Smooth muscle cell (in vitro differentiated cells): ENCODE measurements around the gene C2CD4D. TPM values are rescaled to one million over a fixed set of nuclear protein-coding genes. Genes with fewer than 3 reads are reported as not detected.

ENCODE experiments used
- DNase-seq: peaks from one replicate; lab custom pipeline; 2025; ENCODE audit not compliant: unreplicated experiment; lab: John Stamatoyannopoulos, UW
- H2AFZ ChIP-seq: fragments of 200-600 bp; sonication (generic); 2 replicates; pipeline ENCODE4 v1.6.0; 2016; ENCODE audit warnings: antibody characterized with exemption, low read depth, mild to moderate bottlenecking
- H3F3A ChIP-seq: fragments of 200-600 bp; sonication (generic); 2 replicates; pipeline ENCODE4 v1.6.0; 2017; ENCODE audit warnings: antibody characterized with exemption, low read depth
- H3K27ac ChIP-seq: fragments of 200-600 bp; sonication (generic); 2 replicates; pipeline ENCODE4 v1.5.1; 2016; ENCODE audit warnings: low read depth, mild to moderate bottlenecking
- H3K27me3 ChIP-seq: fragments of 200-600 bp; sonication (generic); 2 replicates; pipeline ENCODE4 v1.6.1; 2016; ENCODE audit warnings: low read depth, mild to moderate bottlenecking
- H3K36me3 ChIP-seq: fragments of 200-600 bp; sonication (generic); 2 replicates; pipeline ENCODE4 v1.5.1; 2016; ENCODE audit warnings: low read depth
- H3K4me1 ChIP-seq: fragments of 200-600 bp; sonication (generic); 2 replicates; pipeline ENCODE4 v1.5.1; 2016; ENCODE audit warnings: low read depth
- H3K4me2 ChIP-seq: fragments of 200-600 bp; sonication (generic); 2 replicates; pipeline ENCODE4 v1.6.0; 2016; ENCODE audit warnings: mild to moderate bottlenecking
- H3K4me3 ChIP-seq: fragments of 200-600 bp; sonication (generic); 2 replicates; pipeline ENCODE4 v1.5.1; 2016; ENCODE audit warnings: mild to moderate bottlenecking
- H3K79me2 ChIP-seq: fragments of 200-600 bp; sonication (generic); 2 replicates; pipeline ENCODE4 v1.6.0; 2016; ENCODE audit warnings: low read depth, mild to moderate bottlenecking
- H3K9ac ChIP-seq: fragments of 200-600 bp; sonication (generic); 2 replicates; pipeline ENCODE4 v1.6.0; 2016; ENCODE audit warnings: low read depth
- H3K9me3 ChIP-seq: fragments of 200-600 bp; sonication (generic); replicated peaks from 2 replicates; pipeline ENCODE4 v1.5.1; 2016; ENCODE audit warnings: low read depth
- H4K20me1 ChIP-seq: fragments of 200-600 bp; sonication (generic); 2 replicates; pipeline ENCODE4 v1.6.0; 2016; ENCODE audit warnings: low read depth
- WGBS: methylation state at CpG from one replicate; pipeline ENCODE4 v1.1.7; 2016; ENCODE audit warnings: low lambda C conversion rate; 5-methylcytosine and 5-hydroxymethylcytosine counted together
- polyA plus RNA-seq: library from polyadenylated mRNA; unstranded; fragments of >200 nt; fragmentation: Nextera tagmentation; extraction: Ambion mirVana; gene quantifications from 2 replicates; pipeline ENCODE4 v1.2.1, GENCODE V29; 2016
- total RNA-seq: library from RNA; depleted of rRNA; stranded (reverse); fragments of >200 nt; gene quantifications from 2 replicates; pipeline ENCODE4 v1.2.3, GENCODE V29; 2014
- TF ChIP-seq, protein P1 (sequence below): fragments of 200-600 bp; sonication (generic); IDR thresholded peaks from 2 replicates; pipeline ENCODE4 v1.5.1; 2017; ENCODE audit warnings: borderline replicate concordance, mild to moderate bottlenecking, antibody characterized with exemption; ENCODE audit not compliant: insufficient read depth, poor library complexity, severe bottlenecking

The C2CD4D gene
- total and polyA plus RNA-seq, 2 experiments from 2014 or later = not detected

GRCh38 chr1:151849871-151850270 lies 10.3 kb upstream of the C2CD4D start:
- no peak for DNase-seq
- peaks cover 4% of the 10 kb centered on the region for H3F3A ChIP-seq
- H3K36me3 ChIP-seq = no peaks in the 10 kb centered on the region
- H3K4me1 ChIP-seq = peaks cover 8% of the 10 kb centered on the region
- no peak overlapping the region for H3K4me2 ChIP-seq
- H3K9ac ChIP-seq = no peak overlapping the region
- no peaks in the 10 kb centered on the region for H3K27me3 ChIP-seq
- H4K20me1 ChIP-seq = no peaks in the 10 kb centered on the region
- H3K27ac ChIP-seq = no peak overlapping the region
- H3K4me3 ChIP-seq = no peak overlapping the region
- TF ChIP-seq, protein P1, sequence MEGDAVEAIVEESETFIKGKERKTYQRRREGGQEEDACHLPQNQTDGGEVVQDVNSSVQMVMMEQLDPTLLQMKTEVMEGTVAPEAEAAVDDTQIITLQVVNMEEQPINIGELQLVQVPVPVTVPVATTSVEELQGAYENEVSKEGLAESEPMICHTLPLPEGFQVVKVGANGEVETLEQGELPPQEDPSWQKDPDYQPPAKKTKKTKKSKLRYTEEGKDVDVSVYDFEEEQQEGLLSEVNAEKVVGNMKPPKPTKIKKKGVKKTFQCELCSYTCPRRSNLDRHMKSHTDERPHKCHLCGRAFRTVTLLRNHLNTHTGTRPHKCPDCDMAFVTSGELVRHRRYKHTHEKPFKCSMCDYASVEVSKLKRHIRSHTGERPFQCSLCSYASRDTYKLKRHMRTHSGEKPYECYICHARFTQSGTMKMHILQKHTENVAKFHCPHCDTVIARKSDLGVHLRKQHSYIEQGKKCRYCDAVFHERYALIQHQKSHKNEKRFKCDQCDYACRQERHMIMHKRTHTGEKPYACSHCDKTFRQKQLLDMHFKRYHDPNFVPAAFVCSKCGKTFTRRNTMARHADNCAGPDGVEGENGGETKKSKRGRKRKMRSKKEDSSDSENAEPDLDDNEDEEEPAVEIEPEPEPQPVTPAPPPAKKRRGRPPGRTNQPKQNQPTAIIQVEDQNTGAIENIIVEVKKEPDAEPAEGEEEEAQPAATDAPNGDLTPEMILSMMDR = no peak
- H2AFZ ChIP-seq = no peak overlapping the region
- no peaks in the 10 kb centered on the region for H3K79me2 ChIP-seq
- H3K9me3 ChIP-seq = no peaks in the 10 kb centered on the region

- Histone ChIP-seq H3K9me3 (no peaks in the 10 kb centered on the region), H3K79me2 (no peaks in the 10 kb centered on the region), H4K20me1 (no peaks in the 10 kb centered on the region), H3K36me3 (no peaks in the 10 kb centered on the region), H3K9ac (no peak overlapping the region), H2AFZ (no peak overlapping the region), H3K27ac (no peak overlapping the region), H3K27me3 (no peaks in the 10 kb centered on the region), H3K4me2 (no peak overlapping the region), H3K4me3 (no peak overlapping the region), H3F3A (peaks cover 4% of the 10 kb centered on the region), H3K4me1 (peaks cover 8% of the 10 kb centered on the region)
- TF ChIP-seq, protein P1 = no peak
- WGBS = 94% methylated on average over 3 of the region's 3 CpGs
- DNase-seq = no peak
These were observed 9.5 kb upstream of the C2CD4D start for GRCh38 chr1:151849126-151849525.

DNA sequence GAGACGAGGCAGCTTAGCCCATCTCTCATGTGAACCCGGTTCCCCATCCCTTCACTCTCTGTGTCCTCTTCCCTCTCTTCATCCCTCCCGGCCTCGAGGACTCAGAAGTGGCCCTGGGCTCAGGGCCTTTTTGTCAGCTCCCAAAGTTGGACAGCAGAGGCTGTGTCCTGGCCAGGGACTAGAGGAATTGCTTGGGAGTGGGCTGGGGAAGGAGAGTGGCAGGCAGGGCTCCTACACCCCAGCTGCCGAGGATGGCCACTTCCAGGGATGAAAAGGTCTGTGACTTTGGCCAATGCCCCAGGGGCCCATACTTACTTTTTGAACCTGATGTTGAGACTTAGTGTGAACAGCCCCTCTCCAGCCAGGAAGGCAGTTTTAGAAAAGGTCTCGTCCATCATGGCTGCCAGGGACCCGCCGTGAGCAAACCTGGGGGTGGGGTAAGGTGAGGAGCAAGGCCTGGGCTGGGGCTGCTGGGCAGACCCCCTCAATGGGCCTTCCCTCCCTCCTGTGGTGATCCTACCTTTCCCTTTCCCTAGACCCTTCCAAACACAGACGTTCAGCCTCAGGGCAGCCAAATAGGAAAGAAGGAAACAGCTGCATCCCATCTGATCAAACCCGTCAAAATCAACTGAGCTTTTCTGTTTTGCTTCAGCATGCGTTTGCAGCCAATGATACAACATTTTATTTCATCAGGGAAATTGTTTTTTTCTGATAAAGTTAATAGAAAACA lies 8.4 kb upstream of the C2CD4D start:
- Histone ChIP-seq H3K27ac (no peak overlapping the region), H2AFZ (no peak overlapping the region), H3K4me2 (no peak overlapping the region), H3F3A (peaks cover 4% of the 10 kb centered on the region), H3K36me3 (no peaks in the 10 kb centered on the region), H3K27me3 (no peaks in the 10 kb centered on the region), H3K9ac (no peak overlapping the region), H3K9me3 (no peaks in the 10 kb centered on the region), H3K4me1 (peaks cover 8% of the 10 kb centered on the region), H3K4me3 (no peak overlapping the region), H3K79me2 (no peaks in the 10 kb centered on the region), H4K20me1 (no peaks in the 10 kb centered on the region)
- TF ChIP-seq, protein P1 = no peak
- DNase-seq = no peak
- 85% methylated on average over 11 of the region's 11 CpGs for WGBS

- H4K20me1 ChIP-seq = no peaks in the 10 kb centered on the region
- H2AFZ ChIP-seq = no peak overlapping the region
- peaks cover 4% of the 10 kb centered on the region for H3F3A ChIP-seq
- H3K4me2 ChIP-seq = peak overlapping the region; percentile 29
- H3K4me1 ChIP-seq = peaks cover 8% of the 10 kb centered on the region
- DNase-seq = no peak
- TF ChIP-seq, protein P1 = no peak
- no peak overlapping the region for H3K9ac ChIP-seq
- H3K4me3 ChIP-seq = no peak overlapping the region
- H3K9me3 ChIP-seq = no peaks in the 10 kb centered on the region
- peak overlapping the region; percentile 49 for H3K27ac ChIP-seq
- no peaks in the 10 kb centered on the region for H3K36me3 ChIP-seq
- no peaks in the 10 kb centered on the region for H3K27me3 ChIP-seq
- 80% methylated on average over 8 of the region's 8 CpGs for WGBS
- no peaks in the 10 kb centered on the region for H3K79me2 ChIP-seq
These were observed 7.1 kb upstream of the C2CD4D start for GRCh38 chr1:151846686-151847237.
